Measurements from ENCODE around the gene FOXC2.
A peak's percentile ranks its signal among the peaks of the same experiment; 100 is the strongest.

Gene FOXC2

GRCh38 chr16:86566601-86566965 is at the start of gene FOXC2:
FOXC2 (plus strand) TSS chr16:86566829; CDS start chr16:86567336, 507 bp downstream.
- peak; percentile 88 for DNase-seq

GRCh38 chr16:86517033-86517432 is 49.6 kb upstream of the FOXC2 start:
- no peak for DNase-seq

- DNase-seq, result peak; percentile 32
Observed at GRCh38 chr16:86517652-86518258, 48.9 kb upstream of the FOXC2 start.

- no peak for DNase-seq
Observed at GRCh38 chr16:86519007-86519648, 47.5 kb upstream of the FOXC2 start.

- DNase-seq, result peak; percentile 32
Observed at GRCh38 chr16:86519649-86520316, 46.8 kb upstream of the FOXC2 start.

- no peak for DNase-seq
Observed at GRCh38 chr16:86520317-86521210, 46.1 kb upstream of the FOXC2 start.

GRCh38 chr16:86521236-86522197 is 45.1 kb upstream of the FOXC2 start:
- DNase-seq, result no peak

- DNase-seq, result no peak
Observed at GRCh38 chr16:86522634-86523033, 44.0 kb upstream of the FOXC2 start.

GRCh38 chr16:86523166-86523740 is 43.4 kb upstream of the FOXC2 start:
- DNase-seq, result no peak

- DNase-seq, result no peak
Observed at GRCh38 chr16:86524029-86524428, 42.6 kb upstream of the FOXC2 start.

GRCh38 chr16:86525696-86526095 is 40.9 kb upstream of the FOXC2 start:
- no peak for DNase-seq

GRCh38 chr16:86527366-86527765 is 39.3 kb upstream of the FOXC2 start:
- no peak for DNase-seq

GRCh38 chr16:86528061-86528929 is 38.3 kb upstream of the FOXC2 start:
- DNase-seq, result no peak

GRCh38 chr16:86529160-86529559 is 37.5 kb upstream of the FOXC2 start:
- peak; percentile 37 for DNase-seq

GRCh38 chr16:86530251-86531190 is 36.1 kb upstream of the FOXC2 start:
- no peak for DNase-seq

- DNase-seq, result no peak
Observed at GRCh38 chr16:86531191-86531545, 35.5 kb upstream of the FOXC2 start.

- no peak for DNase-seq
Observed at GRCh38 chr16:86531641-86532525, 34.7 kb upstream of the FOXC2 start.

GRCh38 chr16:86532526-86532815 is 34.2 kb upstream of the FOXC2 start:
- DNase-seq, result no peak

GRCh38 chr16:86533076-86533475 is 33.6 kb upstream of the FOXC2 start:
- DNase-seq, result no peak
